HG03097 (cell line): Measurements from ENCODE around the gene FNBP1.

ENCODE experiments used
- ATAC-seq: cut with Tn5 transposase; IDR thresholded peaks from one replicate; pipeline ENCODE4 v1.9.1; 2021; ENCODE audit not compliant: unreplicated experiment, low FRiP score

The FNBP1 gene

DNA sequence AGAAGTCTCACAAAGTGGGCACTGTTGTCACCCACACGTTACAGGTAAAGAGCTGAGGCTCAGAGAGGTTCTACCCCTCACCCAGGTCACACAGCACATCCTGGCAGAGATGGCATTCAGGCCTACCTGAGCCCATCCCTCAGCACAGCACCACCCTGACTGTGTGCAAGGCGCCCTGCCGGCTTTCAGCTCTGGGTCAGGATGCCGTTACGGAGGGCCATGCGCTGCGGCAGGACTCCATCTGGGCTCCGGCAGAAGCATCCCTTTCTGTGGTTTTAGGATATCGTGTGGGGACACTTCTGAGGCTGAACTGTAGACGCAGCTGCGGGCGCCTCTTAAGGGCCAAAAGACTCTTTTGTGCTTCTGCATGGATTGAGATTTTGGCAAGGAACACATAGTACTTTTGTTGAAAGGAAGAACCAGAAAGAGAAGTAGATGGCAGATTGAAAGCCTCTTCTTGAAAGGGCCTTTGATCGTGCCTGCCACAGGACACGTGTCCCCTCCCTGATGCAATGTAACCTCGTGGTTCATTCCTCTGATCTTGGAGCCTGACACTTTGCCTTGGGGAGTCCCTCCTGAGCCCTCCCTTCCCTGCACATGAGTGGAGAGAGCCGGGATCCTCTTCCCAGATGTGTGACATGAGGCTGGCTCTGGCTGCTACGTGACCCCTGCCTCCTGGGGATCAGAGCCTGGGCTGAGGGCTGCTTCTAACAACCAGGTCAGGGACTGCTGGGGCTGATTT is 176.4 kb downstream of the FNBP1 start:
- no peak for ATAC-seq

DNA sequence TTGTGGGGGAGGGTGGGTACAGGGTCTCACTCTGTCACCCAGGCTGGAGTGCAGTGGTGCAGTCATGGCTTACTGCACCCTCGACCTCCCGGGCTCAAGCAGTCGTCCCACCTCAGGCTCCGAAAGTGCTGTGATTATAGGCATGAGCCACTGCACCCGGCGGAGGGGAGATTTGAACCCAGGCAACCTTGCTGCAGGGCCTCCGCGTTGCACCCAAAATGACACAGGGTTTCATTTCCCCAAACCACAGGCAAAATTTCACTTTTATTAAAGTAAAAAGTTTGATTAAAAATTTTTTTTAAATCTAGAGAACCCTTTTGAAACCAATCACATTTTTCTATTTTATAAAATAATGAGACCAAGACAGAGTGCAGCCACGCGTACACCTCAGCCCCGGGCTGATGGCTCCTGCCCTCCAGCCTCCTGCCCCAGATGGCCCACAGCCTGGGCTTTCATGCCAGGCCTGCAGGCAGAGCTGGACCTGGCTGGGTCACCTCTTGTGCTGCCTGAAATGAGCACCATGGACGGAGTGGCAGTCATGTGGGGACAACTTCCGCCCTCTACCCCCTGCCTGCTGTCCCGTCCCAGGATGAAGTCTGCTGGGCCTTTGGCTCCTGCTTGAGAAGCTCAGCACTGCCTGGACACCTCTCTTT is 177.2 kb downstream of the FNBP1 start:
- ATAC-seq = no peak

DNA sequence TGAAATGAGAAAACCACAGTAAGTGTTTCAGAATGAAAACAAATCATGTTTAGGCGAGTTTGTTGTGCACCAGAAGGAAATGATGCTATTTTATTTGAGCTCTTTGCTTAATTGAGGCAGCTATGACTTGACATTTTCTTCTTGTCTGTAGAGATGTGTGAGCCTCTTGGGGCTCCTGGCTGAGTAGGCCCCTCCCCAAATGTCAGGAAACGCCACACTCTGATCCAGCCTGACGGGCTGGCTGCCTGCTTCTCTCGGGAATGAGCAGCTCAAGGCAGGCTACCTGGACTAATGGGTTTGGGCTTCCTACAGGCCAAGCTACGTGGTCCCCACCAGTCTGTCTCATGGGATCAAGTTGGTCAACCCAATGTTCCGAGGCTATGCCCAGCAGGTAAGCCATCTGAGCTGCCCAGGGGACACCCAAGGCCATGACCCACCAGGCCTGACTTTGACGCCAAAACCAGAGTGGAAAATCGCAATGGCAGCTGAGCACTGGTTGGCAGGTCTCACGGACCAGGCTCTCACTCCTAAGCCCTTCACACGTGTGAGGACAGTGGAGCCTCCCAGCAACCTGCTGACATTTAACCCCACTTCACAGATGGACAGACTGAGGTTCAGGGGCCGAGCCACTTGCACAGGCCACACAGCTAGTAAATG is 177.9 kb downstream of the FNBP1 start:
- ATAC-seq = no peak

DNA sequence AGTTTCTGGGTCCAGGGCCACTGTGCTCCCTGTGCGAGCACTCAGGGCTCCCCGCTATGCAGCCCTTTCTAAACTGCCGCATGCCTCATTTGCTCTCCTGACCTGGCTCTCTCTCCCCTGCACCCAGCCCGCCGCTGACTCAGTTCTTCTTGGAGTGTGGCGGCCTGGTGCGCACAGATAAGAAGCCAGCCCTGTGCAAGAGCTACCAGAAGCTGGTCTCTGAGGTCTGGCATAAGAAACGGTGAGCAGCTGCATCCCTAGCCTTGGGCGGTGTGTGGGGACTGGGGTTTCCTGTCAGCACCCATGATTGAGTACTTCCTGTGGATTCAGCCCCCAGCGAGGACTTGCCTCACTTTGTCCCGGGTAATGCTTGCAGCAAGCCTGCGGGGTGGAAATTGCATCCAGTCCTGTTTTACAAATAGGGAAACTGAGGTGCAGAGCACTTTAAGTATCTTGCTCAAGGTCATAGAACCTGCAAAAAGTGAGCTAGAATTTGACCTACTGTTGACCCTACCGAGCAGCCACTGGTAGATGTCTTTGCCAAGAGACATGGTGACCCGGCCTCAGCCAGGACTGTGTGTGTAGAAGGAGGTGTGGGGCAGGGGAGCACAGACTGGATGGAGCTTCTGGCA is 179.8 kb downstream of the FNBP1 start:
- no peak for ATAC-seq

DNA sequence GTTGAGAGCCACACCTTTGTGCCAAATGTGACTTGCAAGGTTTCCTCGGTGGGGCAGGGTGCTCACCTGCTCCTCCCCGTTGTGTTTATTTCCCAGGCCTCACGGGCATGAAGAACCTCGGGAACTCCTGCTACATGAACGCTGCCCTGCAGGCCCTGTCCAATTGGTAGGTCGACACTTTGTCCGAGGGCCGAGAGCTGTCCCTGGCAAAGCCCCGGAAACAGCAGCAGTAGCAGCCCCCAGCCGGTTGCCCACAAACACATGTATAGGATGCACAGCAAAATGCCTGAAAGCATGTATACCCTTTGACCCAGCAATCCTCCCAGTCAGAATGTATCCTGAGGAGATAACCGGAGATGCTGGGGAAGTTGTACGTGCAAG is 181.6 kb downstream of the FNBP1 start:
- no peak for ATAC-seq

DNA sequence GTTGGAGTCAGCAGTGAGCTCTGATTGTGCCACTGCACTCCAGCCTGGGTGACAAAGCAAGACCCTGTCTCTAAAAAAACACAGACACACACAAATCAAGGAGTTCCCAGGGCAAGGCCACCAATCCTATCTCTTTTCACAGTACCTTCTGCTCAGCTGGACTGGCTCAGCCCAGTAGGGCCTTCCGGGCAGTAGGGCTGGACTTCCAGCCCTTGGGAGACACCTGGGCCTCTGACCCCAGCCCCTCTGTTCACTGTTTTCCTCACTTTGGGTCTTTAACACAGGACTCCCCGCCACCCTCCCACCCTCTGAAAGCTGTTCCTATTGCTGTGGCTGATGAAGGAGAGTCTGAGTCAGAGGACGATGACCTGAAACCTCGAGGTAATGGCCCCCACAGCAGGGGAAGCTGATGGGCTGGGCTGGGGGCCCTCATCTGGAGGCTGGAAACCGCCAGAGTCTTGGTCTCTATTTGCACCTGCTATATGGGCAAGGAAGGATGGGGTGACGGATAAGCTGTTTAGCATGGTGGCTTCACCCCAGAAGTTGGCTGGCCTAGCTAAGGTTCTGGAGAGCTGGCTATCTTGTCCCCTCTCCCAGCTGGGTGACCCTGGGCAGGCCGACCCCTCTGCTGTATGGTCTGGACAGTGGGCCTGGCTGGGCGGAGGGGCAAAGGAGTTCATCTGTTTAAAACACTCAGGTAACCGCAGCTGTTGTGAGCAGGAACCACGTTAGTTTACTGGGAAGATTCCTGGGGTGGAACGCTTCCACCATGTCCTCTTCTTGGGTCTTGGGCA is 182.1 kb downstream of the FNBP1 start:
- ATAC-seq = no peak

DNA sequence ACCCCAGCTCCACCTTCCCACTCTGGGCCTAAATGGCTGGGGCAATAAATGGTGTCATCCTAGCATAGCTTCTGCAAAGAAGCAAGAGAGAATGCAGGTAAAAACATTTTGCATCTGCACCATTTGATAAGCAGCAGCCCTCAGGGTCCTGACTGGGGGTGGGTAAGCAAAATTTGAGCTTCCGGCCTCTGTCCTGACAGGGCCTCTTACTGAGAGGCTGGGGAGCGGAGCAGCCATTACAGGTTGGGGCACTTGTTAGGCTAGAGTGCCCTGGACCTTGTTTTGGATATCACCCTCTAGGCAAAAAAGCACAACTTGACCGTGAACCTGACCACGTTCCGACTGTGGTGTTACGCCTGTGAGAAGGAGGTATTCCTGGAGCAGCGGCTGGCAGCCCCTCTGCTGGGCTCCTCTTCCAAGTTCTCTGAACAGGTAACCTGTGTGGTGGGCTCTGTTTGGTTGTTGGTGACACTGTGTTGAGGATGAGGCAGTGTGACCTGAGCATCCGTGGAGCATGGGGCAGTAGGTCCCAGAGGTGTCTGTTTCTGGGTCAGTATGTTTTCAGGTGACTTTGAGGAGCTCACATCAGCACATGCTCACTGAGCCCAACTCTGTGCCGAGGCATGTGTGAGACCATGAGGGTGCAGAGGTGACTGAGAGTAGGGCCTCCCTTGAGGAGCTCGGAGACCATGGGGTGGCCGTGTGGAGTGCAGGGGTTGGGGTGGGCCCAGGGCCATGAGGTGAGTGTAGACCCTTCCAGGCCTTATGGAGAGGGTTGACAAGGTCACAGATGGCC is 184.6 kb downstream of the FNBP1 start:
- no peak for ATAC-seq

DNA sequence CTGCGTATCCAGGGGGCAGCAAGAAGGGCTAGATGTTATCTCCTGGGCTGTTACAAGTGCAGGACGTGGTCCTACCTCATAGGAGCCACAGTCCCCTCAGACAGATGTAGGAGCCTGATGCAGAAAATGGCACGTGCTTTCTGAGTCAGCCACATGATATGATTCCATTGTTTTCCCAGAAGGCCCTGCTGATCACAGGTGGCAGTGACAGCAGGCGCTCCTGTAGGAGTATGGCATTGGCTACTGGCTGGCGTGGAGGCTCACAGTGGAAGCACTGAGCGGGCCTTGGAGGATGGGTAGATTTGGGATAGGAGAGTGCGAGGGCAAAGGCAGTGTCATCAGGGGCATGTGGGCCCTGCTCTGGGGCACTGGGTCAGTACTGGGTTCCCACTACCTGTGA is 185.8 kb downstream of the FNBP1 start:
- ATAC-seq = no peak

DNA sequence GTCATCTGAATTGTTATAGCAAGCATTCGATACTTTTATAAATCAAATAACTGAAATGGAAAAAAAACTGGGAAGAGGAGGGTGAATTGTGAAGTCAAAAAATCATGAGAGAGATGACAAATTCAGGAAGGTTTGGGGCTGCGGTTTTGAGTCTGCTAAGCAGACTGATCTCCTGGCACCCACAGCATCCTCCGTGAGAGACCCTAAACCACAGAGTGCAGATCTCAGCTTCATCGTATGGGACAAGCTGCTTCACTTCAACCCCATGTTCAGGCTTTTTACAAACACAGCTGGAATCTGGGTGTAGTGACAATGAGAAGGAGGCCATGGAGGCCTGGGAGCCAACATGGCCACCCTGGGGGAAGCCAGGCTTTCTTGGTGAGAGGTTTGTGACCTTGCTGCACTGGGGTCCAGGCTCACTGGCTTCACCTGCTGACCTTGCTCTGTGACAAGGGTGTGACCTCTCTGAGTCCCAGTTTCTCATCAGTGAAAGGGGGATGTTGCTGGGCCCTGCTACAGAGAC is 188.3 kb downstream of the FNBP1 start:
- ATAC-seq = no peak

DNA sequence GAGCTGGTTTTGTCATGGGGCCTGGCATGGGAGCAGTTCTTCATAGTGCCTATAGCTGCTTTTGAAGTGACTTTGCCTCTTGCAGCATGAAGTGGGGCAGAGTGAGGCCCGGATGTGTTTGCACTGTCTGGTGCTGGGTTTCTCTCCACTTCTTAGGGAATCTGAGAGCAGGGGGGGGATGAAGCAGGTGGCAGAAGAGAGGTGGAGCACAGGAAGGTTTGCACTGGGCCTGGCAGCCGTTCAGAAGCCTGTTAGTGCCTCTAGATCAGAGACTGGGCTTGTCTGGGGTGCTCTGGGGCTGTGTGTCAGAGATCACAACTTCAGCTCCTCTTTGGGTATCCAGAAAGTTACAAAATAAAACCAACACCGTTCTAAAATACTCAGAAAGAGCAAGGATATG is 189.4 kb downstream of the FNBP1 start:
- ATAC-seq = no peak

DNA sequence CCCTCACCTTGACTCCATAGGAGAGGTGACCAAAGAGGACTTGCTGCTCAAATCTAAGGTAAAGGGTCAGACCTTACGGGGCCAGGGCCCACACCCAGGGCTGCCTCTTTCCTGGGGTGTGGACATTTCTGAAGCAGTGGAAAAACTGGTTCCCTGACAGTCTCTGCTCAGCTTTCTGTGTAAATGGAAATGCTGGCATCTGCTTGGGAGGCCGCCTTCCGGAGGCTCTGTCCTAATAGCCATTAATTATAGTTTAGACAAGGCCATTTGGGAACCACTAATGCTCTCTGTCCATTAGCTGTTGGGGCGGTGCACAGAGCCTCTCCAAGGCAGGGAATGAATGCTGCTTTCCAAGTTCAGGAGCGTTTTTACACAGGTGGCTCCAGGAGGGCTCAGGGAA is 190.4 kb downstream of the FNBP1 start:
- no peak for ATAC-seq

DNA sequence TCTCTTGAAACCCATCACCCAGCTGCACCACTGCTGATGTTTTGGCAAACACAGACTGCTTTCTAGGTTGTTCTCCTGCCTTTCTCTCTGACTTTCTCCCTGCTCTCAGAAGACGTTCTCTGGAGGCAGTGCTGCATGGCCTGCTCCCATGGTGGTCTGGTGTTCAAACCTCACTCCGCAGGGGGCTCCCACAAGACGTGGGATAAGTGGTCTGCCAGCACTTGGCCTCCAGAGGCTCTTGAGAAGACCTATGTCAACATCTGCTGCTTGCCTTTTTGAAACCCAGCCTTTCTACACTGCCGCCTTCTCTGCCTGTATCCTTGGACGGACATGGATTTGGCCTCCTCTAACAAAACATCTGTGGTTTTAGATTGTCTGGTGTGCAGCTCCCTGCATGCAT is 191.2 kb downstream of the FNBP1 start:
- no peak for ATAC-seq

DNA sequence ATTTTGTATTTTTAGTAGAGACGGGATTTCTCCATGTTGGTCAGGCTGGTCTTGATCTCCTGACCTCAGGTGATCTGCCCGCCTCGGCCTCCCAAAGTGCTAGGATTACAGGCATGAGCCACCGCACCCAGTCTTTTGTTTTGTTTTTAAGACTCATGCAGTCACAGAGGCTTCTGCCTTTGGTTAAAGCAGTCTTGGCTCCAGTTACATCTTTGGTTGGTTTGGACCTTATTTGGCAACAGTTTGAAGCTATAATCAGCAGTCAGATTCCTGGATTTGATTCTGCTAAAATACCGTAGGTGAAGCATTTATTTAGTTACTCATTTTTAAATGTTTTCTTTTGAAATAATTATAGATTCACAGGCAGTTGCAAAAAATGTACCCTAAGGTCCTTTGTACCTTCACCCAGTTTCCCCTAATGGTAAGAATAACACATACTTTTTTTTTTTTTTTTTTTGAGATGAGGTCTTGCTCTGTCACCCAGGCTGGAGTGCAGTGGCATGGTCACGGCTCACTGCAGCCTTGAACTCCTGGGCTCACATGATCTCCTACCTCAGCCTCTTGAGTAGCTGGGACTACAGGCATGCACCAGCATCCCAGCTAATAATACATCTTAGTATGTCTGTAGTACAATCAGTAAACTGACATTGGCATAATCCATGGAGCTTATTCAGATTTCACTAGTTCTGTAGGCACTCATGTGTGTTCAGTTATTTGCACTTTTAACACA is 192.0 kb downstream of the FNBP1 start:
- ATAC-seq = no peak

DNA sequence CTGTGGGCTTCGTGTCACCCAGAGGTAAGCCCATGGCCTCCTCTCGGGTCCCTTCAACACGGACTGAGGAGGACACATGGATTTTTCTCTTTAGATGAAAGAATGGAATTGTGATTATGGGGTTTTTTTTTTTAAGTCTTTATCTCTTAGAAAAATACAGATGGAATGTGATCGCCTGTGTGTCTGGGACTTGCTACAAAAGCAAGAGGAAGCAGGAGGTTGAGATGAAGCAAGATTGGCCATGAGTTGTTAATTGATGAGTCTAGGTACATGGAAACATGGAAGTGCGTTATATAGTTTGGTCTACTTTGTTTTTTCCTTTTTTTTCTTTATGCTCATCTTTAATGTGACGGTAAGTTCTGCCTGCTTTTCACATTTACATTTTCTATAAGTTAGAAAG is 193.1 kb downstream of the FNBP1 start:
- ATAC-seq = no peak

DNA sequence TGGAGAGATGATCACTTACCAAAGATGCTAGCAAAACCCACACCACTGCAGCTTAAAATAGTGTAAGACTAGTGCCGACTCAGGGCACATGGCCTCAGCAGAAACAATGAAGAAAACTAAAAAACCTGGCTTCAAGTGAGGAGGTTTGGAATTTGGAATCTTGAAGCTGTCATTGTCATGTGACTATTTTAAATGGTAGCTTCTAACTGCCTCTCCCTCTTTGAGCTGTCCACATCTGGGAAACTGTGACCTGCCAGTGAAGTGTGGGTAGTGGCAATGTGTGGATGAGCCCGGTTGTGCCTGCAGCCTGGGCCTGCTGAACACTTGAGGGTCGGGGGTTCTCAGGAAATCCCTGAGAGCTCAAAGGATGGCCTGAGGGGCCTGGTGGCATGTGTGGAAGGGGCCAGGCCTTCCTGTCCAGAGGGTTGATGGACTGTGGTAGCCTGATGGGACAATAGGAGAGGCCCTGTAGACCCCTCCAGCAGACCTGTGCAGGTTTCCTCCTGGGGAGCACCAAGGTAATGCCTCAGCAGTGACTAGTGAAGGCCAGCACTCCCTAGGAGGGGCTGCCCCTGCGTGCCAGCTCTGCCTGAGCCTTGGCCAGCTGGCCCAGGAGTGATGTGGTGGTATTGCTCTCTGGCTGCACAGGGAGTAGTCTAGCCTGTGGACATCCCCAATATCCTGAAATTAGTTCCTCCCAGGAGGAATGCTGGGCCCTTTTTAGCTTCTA is 194.1 kb downstream of the FNBP1 start:
- no peak for ATAC-seq

DNA sequence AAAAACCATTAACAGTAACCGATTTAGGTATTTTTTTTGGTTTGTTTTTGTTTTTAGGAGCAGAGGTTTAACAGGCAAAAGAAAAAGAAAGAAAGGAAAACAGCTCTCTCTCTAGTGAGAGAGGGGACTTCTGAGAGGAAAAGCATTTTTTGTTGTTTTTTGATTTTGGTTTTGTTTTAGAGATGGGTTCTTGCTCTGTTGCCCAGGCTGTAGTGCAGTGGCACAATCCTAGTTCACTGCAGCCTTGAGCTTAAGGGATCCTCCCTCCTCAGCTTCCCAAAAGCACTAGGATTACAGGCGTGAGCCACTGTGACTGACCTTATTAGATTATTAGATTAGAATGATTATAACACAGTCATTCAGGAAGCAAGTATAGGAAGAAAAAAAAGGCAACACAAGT is 197.6 kb downstream of the FNBP1 start:
- ATAC-seq = no peak

DNA sequence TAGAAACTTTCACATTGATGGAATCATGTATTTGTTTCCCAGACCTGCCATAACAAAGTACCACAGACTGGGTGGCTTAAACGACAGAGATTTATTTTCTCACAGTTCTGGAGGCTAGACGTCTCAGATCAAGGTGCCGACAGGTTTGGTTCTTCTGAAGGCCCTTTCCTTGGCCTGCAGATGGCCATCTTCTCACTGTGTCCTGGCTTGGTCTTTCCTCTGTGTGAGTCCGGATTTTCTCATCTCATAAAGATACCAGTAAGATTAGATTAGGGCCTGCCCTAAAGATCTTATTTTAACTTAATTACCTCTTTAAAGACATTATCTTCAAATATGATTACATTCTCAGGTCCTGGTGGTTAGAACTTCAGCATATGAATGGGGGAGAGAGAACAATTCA is 201.9 kb downstream of the FNBP1 start:
- no peak for ATAC-seq

DNA sequence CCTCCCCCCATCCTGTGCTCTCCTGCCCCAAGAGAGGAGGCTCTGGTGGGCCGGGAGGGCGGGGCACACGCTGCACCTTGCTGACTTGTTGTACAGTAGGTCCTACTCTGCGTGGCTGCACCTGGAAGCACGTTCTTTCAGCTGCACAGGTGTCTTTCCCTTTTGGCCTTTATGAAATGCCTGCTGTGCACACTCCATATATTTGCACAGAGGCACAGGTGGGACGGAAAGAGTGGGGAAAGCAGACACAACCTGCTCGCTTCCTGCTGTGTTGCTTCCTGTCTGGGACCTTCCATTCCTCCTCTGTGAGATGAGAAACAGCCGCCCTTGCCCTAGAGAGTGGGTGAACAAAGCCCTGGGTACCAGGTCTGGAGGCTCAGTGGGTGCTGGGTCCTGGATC is 203.0 kb downstream of the FNBP1 start:
- ATAC-seq = no peak
